ENCODE results near the gene SLC39A11. TPM values are rescaled to one million over a fixed set of nuclear protein-coding genes. Genes with fewer than 3 reads are reported as not detected.

SLC39A11 gene
- total RNA-seq, 1 donor from 2014 or later, result 5.5 TPM

- no peak overlapping the region for H3K9ac ChIP-seq
- H3K27me3 ChIP-seq, result no peaks in the 10 kb centered on the region
- H3K79me2 ChIP-seq (ENCODE audit: low read depth), result no peaks in the 10 kb centered on the region
- H3K9me3 Mint-ChIP-seq, result peaks cover 9% of the 10 kb centered on the region
- no peak overlapping the region for H2AFZ ChIP-seq (replicated peaks)
- no peaks in the 10 kb centered on the region for H3F3A ChIP-seq (ENCODE audit: low read depth)
- no peak for DNase-seq (ENCODE audit: low spot score)
- no peak overlapping the region for H3K4me2 ChIP-seq
- no peak overlapping the region for H3K4me3 Mint-ChIP-seq
- H3K27ac Mint-ChIP-seq, result no peak overlapping the region
- H3K36me3 ChIP-seq, result no peaks in the 10 kb centered on the region
- H3K27ac ChIP-seq, result no peak overlapping the region
- no peaks in the 10 kb centered on the region for H3K9me3 ChIP-seq (ENCODE audit: low read depth)
- H3K36me3 Mint-ChIP-seq, result no peaks in the 10 kb centered on the region
- peaks cover 9% of the 10 kb centered on the region for H3K4me1 Mint-ChIP-seq
- peaks cover 5% of the 10 kb centered on the region for H3K4me1 ChIP-seq
- H3K4me3 ChIP-seq, result no peak overlapping the region
- no peaks in the 10 kb centered on the region for H4K20me1 ChIP-seq (ENCODE audit: low read depth)
- H3K27me3 Mint-ChIP-seq (ENCODE audit: insufficient read depth, low read depth), result no peaks in the 10 kb centered on the region
- TF ChIP-seq CTCF (IDR thresholded peaks at IDR 0.05), result no peak
- no peak for TF ChIP-seq EZH2phosphoT487 (IDR thresholded peaks at IDR 0.05)
- TF ChIP-seq EZH2 (IDR thresholded peaks at IDR 0.05), result no peak
Observed at GRCh38 chr17:73015722-73016276, 76.7 kb downstream of the SLC39A11 start.

GRCh38 chr17:73013816-73014663 is 78.4 kb downstream of the SLC39A11 start:
- DNase-seq (ENCODE audit: low spot score), result peak; percentile 44
- Mint-ChIP-seq H3K27me3 (ENCODE audit: insufficient read depth, low read depth) (peaks cover 2% of the 10 kb centered on the region), H3K4me1 (peaks cover 9% of the 10 kb centered on the region), H3K36me3 (no peaks in the 10 kb centered on the region), H3K4me3 (no peak overlapping the region), H3K9me3 (peaks cover 3% of the 10 kb centered on the region), H3K27ac (peak overlapping the region; percentile 87)
- Histone ChIP-seq H3K27ac (no peak overlapping the region), H3K79me2 (ENCODE audit: low read depth) (no peaks in the 10 kb centered on the region), H3K36me3 (no peaks in the 10 kb centered on the region), H3K4me2 (no peak overlapping the region), H3K9me3 (ENCODE audit: low read depth) (no peaks in the 10 kb centered on the region), H3K4me3 (no peak overlapping the region), H4K20me1 (ENCODE audit: low read depth) (no peaks in the 10 kb centered on the region), H3F3A (ENCODE audit: low read depth) (no peaks in the 10 kb centered on the region), H3K4me1 (peaks cover 5% of the 10 kb centered on the region), H3K27me3 (no peaks in the 10 kb centered on the region), H2AFZ (replicated peaks) (no peak overlapping the region), H3K9ac (no peak overlapping the region)
- no peak for TF ChIP-seq EZH2 (IDR thresholded peaks at IDR 0.05)
- TF ChIP-seq CTCF (IDR thresholded peaks at IDR 0.05), result no peak
- no peak for TF ChIP-seq EZH2phosphoT487 (IDR thresholded peaks at IDR 0.05)

GRCh38 chr17:73013301-73013700 is 79.2 kb downstream of the SLC39A11 start:
- Mint-ChIP-seq H3K4me3 (no peak overlapping the region), H3K9me3 (no peaks in the 10 kb centered on the region), H3K4me1 (peaks cover 9% of the 10 kb centered on the region), H3K36me3 (no peaks in the 10 kb centered on the region), H3K27ac (peak overlapping the region; percentile 87), H3K27me3 (ENCODE audit: insufficient read depth, low read depth) (peaks cover 2% of the 10 kb centered on the region)
- Histone ChIP-seq H3K36me3 (no peaks in the 10 kb centered on the region), H2AFZ (replicated peaks) (no peak overlapping the region), H3K4me3 (no peak overlapping the region), H3F3A (ENCODE audit: low read depth) (no peaks in the 10 kb centered on the region), H3K9ac (no peak overlapping the region), H3K9me3 (ENCODE audit: low read depth) (no peaks in the 10 kb centered on the region), H3K27me3 (no peaks in the 10 kb centered on the region), H3K79me2 (ENCODE audit: low read depth) (no peaks in the 10 kb centered on the region), H4K20me1 (ENCODE audit: low read depth) (no peaks in the 10 kb centered on the region), H3K4me1 (peaks cover 5% of the 10 kb centered on the region), H3K4me2 (no peak overlapping the region), H3K27ac (no peak overlapping the region)
- TF ChIP-seq EZH2phosphoT487 (IDR thresholded peaks at IDR 0.05) (no peak), CTCF (IDR thresholded peaks at IDR 0.05) (no peak), EZH2 (IDR thresholded peaks at IDR 0.05) (no peak)
- DNase-seq (ENCODE audit: low spot score), result no peak
